ENCODE measurements around the gene STK33.

Gene STK33

GRCh38 chr11:8342821-8343681 is 251.0 kb downstream of the STK33 start:
- H3K27me3 Mint-ChIP-seq (ENCODE audit: low read depth), result peaks cover 30% of the 10 kb centered on the region
- H3K27ac Mint-ChIP-seq, result no peak overlapping the region
- no peaks in the 10 kb centered on the region for H3K36me3 Mint-ChIP-seq (ENCODE audit: low read depth)

GRCh38 chr11:8341996-8342395 is 252.0 kb downstream of the STK33 start:
- Mint-ChIP-seq H3K4me1 (peaks cover 15% of the 10 kb centered on the region), H3K27me3 (ENCODE audit: low read depth) (peaks cover 30% of the 10 kb centered on the region), H3K27ac (no peak overlapping the region), H3K9me3 (no peaks in the 10 kb centered on the region), H3K4me3 (no peak overlapping the region), H3K36me3 (ENCODE audit: low read depth) (no peaks in the 10 kb centered on the region)
- no peak for TF ChIP-seq CTCF (IDR thresholded peaks at IDR 0.05; ENCODE audit: unreplicated experiment in 3 of 3)

More at GRCh38 chr11:8342821-8343681, 251.0 kb downstream of the STK33 start:
- Mint-ChIP-seq H3K4me1 (peaks cover 9% of the 10 kb centered on the region), H3K4me3 (no peak overlapping the region), H3K9me3 (no peaks in the 10 kb centered on the region)
- TF ChIP-seq CTCF (IDR thresholded peaks at IDR 0.05; ENCODE audit: unreplicated experiment in 3 of 3), result no peak
